HG03460 (cell line): ENCODE measurements around the gene MYO5B.

ENCODE experiments used
- ATAC-seq: cut with Tn5 transposase; IDR thresholded peaks from one replicate; pipeline ENCODE4 v1.9.1; 2021; ENCODE audit not compliant: unreplicated experiment

MYO5B gene

DNA sequence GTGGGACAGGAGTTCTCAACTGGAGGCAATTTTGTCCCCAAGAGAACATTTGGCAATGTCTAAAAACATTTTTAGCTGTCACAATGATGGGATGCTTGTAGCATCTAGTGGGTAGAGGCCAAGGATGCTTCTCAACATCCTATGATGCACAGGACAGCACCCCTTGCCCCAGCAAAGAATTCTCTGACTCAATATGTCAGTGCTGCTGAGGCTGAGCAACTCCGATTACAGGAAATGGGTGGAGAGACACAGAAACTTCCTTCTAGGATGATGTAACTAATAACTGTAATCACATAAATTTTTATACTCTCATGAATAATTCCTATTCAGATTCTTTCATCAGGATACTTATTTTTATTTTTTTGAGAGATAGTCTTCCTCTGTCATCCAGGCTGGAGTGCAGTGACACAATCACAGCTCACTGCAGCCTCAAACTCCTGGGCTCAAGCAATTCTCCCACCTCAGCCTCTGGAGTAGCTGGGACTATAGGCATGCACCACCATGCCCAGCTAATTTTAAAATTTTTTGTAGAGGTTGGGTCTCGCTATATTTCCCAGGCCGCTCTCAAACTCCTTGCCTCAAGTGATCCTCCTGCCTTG, 261.3 kb downstream of the MYO5B start:
- no peak for ATAC-seq

DNA sequence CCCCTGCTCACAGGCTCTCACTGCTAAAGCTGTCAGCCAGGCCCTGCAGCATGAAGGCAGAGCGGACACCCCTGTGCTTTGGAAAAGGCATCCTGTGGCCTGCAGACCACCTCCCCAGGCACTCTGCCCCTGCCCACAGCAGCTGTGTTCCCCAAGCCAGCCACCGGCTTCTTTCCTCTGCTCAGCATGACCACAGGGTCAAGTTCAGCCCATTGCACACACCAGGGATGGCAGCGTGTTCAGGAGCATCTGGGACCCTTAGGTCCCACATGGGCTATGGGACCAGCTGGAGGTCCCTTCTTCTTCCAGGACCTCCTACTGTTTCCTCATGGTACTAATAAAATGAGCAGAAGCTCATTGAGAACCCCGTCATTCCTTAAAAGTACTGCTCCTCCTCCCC, 263.2 kb downstream of the MYO5B start:
- ATAC-seq = no peak

DNA sequence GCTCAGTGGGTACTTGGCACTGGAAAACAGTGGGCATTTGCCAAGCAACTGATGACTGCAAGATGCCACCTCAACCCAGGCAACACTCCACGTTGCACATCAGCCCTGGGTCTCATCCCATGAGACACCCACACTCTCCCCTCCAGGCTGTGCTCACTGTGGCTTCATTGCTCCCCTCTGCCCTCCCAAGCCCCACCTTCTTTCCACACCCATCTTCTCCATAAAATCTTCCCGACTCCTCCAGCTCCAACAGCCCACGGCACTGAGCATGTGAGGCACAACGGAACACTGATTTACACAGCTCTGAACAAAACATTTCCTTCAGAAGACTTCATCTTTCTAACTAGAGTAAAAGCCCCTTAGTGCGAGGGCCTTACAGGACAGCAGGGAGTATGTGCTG, 263.8 kb downstream of the MYO5B start:
- no peak for ATAC-seq

DNA sequence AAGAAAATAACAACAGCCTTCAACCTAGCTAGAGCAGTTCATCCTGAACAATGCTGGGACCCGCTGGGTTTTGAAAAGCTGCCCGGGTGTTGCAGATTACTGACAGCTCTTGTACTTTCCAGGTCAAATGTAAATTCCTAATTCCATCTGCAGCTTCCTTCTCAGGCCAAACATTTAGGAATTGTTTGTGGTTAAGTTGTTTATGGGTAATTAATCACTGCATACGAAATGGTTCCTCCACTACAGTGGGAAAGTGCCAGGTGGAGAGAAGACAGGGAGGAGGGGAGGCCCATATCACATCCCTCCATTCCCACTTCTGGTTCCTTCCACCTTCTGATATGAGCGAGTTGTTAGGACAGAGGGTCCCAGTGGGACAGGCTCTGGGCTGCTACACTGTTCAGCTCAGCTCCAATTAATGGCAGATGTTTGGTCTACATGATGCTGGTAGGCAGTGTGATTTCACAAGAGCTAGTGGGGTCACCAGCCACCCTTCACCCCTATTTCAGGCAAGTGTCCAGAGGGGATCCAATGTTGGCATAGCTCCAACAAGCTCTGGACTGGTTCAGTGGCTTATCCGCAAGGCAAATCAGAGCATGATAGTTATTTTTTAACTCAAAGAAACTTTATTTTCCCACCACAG, 268.7 kb downstream of the MYO5B start:
- no peak for ATAC-seq

DNA sequence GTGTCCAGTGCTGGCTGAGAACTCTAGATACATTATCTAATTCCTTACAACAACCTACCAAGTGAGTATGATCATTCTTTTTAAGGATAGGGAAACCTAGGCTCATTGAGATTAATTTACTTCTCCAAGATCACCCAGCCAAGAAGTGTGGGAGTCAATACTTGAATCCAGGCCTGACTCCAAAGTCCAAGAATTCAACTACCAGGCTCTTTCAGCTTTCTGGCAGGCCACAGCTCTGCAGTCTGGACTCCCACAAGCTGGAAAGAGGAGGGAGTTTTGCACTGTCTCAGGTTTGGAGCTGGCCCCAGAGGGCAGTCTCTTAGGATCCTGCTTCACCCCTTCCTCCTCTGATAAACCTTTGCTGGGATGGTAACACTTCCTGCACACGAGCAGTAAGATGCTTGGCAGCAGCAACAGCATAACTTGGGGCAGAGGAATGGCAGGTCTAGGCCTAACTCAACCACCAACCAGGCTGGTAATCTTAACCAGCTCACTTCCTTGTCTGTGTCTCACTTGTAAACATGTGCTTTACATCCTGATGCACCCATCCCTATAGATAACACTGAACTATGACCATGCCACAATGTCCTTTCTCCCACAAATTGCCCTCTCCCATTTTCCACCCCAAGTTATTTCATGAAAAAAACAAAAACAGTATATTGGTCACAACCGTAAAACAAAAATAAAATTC, 270.5 kb downstream of the MYO5B start:
- no peak for ATAC-seq

DNA sequence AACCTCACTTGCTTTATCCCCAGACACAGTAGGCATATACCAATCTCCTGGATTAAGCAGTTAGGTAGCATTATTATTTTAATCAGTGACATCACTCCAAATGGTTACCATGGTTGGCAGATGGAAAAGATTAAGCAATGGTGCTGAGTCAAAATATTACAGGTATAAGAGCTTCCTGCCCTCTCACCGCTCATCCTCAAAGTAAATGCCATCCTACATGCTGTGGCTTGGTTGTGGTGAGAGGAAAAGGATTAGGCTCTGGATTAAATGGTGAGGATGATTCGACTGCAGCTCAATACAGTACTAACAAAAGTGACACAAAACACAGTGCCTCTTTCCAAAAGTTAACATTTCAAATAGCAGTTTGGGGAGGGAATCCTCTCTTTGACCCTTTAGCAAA, 272.7 kb downstream of the MYO5B start:
- ATAC-seq = no peak

DNA sequence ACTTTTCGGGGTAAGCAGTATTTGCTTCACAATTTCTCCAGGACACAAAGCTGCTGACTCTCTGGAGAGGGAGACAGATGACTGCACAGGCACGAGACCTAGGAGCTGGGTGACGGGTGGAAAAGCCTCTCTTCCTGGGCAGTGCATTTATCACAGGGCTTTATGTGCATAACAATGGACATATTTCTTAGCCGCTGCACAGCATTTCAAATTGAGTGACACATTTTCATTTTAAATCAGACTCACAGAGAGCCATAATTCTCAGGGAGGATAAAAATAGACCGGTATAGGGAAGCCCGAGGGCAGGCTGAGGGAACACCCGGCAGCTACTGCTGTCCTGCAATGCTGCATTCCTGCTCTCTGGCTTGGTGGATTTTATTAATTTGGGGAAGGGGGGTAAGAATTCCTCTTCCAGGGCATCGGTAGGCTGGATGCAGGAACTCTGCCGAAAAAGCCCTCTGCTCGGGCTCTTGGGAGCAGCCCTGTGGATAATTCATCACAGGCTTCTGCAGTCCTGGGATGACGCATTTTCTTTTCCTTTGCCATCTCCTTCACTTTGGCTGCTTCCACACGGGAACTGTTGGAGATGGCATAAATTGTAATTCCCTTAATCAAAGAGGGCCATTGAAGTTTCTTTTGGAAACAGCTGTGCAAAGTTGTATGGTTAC, 273.5 kb downstream of the MYO5B start:
- no peak for ATAC-seq

DNA sequence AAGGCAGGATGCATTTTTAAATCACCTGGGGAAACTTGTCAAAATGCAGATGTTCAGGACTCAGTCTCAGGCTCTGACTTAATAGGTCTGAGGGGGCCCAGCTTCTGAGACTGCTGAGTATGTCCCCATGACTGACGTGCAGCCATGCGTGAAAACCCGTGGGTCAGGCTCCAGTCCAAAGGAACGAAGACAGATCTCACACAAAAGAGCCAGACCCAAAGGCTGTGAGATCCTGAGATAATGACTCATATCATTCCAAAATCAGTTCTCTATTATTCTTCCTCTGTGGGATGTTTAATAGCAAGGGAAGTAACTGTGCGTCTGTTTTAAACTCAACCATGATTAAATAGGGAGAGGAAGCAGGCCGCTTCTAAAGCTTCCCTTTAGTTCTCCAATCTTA, 274.2 kb downstream of the MYO5B start:
- ATAC-seq = no peak

DNA sequence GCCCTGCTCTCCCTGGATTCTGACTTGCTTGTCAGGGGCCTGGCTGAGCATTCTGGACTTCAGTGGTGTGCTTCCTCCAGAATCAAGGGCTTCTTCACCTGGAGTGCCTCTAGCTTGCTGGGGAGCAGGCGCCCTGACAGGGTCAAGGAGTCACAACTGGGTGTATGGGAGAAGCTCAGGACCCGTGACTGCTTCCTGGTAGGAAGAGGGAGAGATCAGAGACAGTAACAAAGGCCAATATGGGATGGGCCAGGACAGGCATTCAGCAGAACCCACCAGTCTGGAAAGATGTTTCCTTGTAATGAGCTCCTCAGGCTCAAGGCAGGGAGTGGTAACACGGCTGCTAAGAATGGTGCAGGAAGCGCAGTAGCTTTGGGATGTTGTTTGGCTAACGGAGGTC, 277.2 kb downstream of the MYO5B start:
- no peak for ATAC-seq

DNA sequence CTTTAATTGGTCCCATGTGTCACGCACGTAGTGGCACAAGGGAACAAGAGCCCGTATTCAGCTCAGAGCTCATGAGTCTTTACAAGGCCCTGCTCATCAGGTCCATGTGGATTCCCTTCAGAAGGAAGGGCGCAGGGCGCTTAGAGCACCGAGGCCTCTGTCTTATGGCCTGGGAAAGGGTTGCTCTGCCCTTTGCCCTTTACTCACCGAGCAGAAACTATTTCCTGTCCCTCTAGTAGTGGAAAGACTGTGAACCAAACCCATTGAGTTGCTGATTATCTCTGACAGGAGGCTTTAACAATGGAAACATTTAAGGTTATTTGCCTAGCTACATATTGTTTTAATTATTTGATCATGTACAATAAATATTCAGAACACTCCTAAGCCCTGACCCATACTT, 279.6 kb downstream of the MYO5B start:
- ATAC-seq = no peak

DNA sequence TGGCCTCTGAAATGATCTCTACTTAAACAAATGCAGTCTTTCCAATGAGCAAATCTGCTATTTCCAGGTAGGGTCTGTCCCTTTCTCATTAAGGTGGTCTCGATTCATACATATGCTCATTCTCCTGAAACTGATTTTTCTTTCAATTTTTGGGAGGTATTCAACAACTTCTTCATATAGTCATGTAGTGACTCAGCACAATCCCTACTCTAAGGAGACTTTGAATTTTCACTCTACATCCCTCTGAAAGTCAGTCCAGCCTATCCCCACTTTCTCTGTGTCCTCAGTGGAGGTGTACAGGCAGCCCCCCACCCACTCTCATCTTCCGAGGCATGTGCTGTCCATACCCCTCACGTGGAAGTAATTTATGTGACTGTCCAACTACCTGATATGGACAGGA, 281.7 kb downstream of the MYO5B start:
- ATAC-seq = no peak

DNA sequence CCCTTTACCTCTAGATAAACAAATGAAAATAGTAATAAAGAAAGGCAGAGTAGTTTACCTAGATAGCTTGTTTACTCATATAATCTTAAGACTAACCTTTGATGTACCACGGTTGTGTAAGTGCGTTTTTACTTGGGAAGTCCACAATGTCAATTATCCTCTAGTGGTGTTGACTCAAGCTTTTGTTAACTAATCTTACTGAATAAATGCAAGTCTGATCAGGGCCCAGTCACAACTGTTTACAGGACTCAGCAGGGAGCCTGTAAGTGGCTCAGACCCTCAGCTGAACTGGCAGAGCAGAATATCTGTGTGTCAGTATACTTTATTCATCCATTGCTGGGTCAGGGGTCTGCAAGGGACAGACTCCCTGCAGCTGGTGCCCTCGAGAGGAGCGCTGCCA, 283.5 kb downstream of the MYO5B start:
- no peak for ATAC-seq

DNA sequence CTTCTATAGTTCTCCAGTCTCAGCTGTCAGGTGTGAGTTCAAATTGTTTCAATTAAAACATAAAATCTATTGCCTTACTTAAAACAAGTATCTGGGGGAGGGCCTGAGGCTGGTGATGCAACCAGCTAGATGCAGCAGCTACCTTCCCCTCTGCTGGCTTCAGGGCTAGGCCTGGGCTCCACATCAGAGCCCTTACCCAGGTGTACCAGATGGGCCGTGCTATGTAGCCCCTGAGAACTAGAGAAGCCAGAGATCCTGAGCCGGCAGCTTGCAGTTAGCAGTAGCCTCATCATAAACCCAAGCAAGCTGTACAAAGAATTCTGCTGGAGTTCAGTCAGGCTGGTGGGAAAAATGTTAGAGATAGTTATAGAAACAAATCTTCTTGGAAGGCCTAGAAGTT, 284.0 kb downstream of the MYO5B start:
- no peak for ATAC-seq

DNA sequence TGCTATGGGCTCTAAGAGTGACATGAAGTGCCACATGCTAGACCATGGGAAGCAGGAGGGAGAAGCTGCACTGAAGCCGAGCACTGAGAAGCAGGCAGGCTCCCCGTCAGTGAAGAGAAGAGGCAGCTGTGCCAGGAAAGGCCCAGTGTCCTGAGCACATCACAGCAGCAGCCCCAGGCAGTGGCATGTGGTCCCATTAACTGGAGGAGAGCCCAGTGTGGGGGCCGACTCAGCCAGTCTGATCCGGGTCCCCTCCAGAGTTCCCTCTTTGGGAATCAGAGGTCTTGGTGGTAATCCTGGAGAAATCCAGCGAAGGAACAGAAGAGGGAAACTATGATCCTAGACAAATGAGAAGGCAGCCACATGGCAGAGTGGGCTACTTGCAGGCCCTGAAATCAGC, 284.9 kb downstream of the MYO5B start:
- ATAC-seq = no peak

DNA sequence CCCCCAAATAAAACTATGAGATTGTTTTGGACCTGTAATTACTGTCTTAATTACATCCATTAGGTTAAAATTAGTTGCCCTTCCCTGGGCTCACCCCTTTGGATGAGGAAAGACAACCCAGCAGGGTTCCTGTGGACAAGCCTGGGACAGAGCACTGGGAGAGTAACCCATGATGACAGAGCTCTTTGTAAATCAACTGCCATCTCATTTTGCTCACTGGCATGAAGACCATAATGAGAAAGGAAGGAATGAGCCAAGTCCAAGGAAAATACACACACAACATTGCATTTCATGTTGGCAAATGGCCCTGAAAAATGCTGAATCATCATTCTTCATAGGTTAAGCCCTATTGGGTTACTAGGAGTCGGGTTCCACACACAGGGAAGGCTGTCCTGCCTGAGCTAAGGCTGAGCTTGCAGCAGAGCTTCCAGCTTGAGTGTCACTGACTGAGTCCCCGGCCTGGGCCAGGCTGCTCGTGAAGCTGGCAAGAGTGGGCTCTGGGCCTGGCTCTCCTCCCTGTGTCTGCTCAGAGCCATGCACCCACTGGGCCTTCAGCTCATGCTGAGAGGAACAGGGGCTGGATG, 287.5 kb downstream of the MYO5B start:
- ATAC-seq = no peak

DNA sequence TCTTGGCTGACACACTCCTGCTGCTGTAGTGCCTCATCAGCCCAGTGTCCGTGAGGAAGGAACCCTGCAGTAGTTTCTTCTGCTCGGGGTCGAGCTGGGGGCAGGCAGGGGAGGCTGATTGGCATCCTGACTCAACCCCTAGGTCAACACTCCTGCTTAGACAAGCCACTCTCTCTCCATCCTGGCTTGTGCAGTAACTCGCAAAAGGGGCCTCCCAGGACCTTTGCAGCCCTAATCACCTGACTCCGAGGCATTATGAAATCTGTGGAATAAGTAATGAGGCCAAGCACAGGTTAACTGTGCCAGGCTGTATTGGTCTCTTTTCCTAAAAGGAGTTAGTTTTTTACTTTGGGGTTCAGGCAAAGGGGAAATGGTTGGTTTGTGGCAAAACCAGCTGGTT, 289.2 kb downstream of the MYO5B start:
- no peak for ATAC-seq

DNA sequence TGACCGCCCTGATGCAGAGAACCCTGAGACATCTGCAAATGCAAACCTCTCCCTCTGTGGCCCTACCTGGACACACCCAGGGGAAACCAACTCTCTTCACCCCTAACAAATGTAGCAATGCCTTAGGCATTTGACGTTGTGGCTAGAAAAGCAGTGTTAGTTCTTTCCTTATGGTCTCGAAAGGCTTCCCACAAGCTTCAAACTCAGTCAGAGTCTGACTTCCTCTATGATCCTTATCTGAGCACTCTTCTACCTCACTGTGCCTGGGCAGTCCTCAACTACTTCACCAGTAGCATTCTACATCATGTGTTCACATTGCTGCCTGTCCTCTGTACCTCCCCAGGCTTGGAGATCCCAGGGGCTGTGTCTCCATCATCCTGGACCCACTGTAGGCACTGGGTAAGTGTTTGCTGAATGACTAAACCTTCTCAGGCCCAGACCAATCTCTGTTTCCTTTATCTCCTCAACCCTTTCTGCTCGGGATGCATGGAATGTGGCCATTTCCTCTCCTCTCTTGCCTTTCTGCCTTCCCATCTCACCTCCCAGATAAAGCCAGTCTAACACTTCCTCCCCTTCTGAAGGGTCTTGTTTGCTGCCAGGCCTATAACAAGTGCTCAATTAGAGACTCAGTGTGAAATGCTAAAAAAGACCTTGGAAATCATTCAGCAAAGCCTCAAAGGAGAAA, 289.9 kb downstream of the MYO5B start:
- no peak for ATAC-seq

DNA sequence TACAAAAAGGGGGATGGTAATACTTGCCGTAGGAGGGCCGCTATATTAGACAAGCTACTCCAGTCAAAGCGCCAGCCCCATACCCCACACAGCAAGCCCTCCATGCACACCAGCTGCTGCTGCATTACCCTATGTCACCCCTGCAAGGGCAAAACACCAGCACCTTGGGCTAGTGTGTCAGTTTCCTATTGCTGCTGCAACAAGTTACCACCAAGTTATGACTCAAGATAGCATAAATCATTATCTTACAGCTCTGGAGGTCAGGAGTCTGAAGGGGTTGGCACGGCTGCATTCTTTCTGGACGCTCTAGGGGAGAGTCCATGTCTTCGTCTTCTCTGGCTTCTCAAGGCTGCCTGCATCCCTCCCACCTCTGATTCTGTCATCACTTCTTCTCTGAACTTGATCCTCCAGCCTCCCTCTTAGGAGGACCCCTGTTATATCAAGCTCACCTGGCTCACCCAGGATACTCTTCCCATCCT, 293.0 kb downstream of the MYO5B start:
- ATAC-seq = no peak

DNA sequence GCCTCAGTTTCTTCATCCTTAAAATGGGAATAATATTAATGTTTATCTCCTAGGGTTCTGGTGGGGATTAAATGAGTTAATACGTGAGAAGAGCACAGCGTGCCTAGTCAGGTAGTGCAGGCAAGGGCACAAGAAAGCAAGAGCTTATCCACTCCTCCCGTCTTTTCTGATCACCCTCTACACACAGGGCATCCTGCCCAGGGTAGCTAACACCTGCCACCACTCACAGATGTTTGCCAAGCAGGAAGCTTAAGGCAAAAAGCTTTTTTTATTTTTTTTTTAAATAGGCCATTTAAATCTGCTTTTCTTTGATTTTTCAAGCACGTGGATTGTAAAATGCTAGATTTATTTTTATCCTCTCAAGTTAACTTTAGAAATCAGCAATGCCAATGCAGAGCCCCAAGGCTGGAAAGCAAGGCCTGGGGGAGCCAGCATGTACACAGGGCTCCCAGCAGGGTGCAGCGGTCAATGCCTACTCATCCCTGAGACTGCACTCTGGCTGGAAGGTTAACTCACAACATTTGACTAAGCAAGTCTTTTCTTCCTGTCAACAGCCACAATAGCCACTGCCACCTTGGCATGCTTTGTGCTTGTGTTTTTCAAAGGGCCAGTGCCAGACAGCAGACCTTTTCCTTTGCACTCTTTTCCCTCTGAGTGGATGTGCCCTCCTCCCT, 295.2 kb downstream of the MYO5B start:
- no peak for ATAC-seq

DNA sequence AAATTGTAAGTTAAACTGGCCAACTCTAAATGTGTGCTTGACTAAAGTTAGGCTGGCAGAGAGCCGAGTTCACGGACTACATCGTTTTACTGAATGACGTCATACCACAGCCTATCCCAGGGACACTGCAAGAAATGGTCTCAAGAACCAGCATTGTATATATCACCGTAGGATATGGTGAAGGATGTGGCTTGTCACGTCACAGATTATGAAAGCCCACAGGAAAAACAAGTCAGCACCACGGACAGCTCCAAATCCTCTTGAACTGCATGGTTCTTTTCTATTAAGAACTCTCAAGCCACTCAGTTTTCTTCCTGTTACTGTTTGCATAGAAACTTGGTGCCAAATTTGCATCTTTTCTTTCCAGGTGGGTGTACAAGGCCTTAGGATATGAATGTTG, 296.5 kb downstream of the MYO5B start:
- ATAC-seq = no peak
